ENCODE measurements around the gene MACROD2. TPM values are rescaled to one million over a fixed set of nuclear protein-coding genes. Genes with fewer than 3 reads are reported as not detected.

The MACROD2 gene
- total RNA-seq, 1 experiment from 2014 or later, result 3.7 TPM

- Histone ChIP-seq H3K4me1 (ENCODE audit: control insufficient read depth in 1 of 2, insufficient read depth in 2 of 2, low read length in 2 of 2) (no peaks in the 10 kb centered on the region), H3K9ac (ENCODE audit: low read length) (no peak overlapping the region), H3K9me3 (ENCODE audit: control insufficient read depth in 1 of 2, insufficient read depth in 1 of 2, low read depth in 1 of 2, low read length in 2 of 2) (no peaks in the 10 kb centered on the region), H3K79me2 (ENCODE audit: insufficient read depth, low read length) (no peaks in the 10 kb centered on the region), H3K4me3 (replicated peaks in 1 of 2; ENCODE audit: low read depth in 1 of 2, low read length in 2 of 2) (no peak overlapping the region), H3K9me2 (ENCODE audit: insufficient read depth) (no peaks in the 10 kb centered on the region), H3K36me3 (ENCODE audit: control insufficient read depth in 1 of 2, insufficient read depth in 2 of 2, low read length in 2 of 2) (no peaks in the 10 kb centered on the region), H3K27ac (ENCODE audit: low read depth, low read length) (no peak overlapping the region), H2AFZ (ENCODE audit: low read depth, low read length, poor library complexity, severe bottlenecking) (no peak overlapping the region), H3K4me2 (ENCODE audit: low read length) (no peak overlapping the region), H3K27me3 (ENCODE audit: insufficient read depth, low read length) (no peaks in the 10 kb centered on the region), H4K20me1 (ENCODE audit: insufficient read depth) (no peaks in the 10 kb centered on the region)
- TF ChIP-seq SP1 (IDR thresholded peaks at IDR 0.05; ENCODE audit: low read depth) (no peak), CBX3 (IDR thresholded peaks at IDR 0.05; ENCODE audit: low read depth) (no peak)
- no TSS peak for BruUV-seq (replicated peaks)
- no peak for ATAC-seq
- ChIA-PET POLR2A (no interaction called here), RAD21 (ENCODE audit: low non-redundant PET in 1 of 2, low total read pairs in 2 of 2, uncharacterized antibody in 2 of 2, unreplicated experiment in 2 of 2) (no interaction called here), CTCF (no interaction called here)
- intact Hi-C loops (cut with micrococcal nuclease), result no loop called here
- no peak for DNase-seq (ENCODE audit: low read depth, low spot score)
These were observed 35.7 kb downstream of the MACROD2 start for GRCh38 chr20:14030991-14031390.

- H3K4me2 ChIP-seq (ENCODE audit: low read length), result no peak overlapping the region
- no peaks in the 10 kb centered on the region for H3K36me3 ChIP-seq (ENCODE audit: control insufficient read depth in 1 of 2, insufficient read depth in 2 of 2, low read length in 2 of 2)
- TF ChIP-seq CBX3 (IDR thresholded peaks at IDR 0.05; ENCODE audit: low read depth) (no peak), ELF1 (IDR thresholded peaks at IDR 0.05; ENCODE audit: borderline replicate concordance, low read depth) (no peak), EZH2 (IDR thresholded peaks at IDR 0.05) (no peak), ZFX (IDR thresholded peaks at IDR 0.05) (no peak), POLR2AphosphoS5 (IDR thresholded peaks at IDR 0.05; ENCODE audit: low read depth, low read length) (no peak), JUND (IDR thresholded peaks at IDR 0.05) (no peak), REST (IDR thresholded peaks at IDR 0.05; ENCODE audit: low read depth) (no peak), FOSL1 (IDR thresholded peaks at IDR 0.05; ENCODE audit: low read depth) (no peak), ZNF274 (IDR thresholded peaks at IDR 0.05; ENCODE audit: low read depth, low read length) (no peak)
- TF ChIP-seq, protein P1, sequence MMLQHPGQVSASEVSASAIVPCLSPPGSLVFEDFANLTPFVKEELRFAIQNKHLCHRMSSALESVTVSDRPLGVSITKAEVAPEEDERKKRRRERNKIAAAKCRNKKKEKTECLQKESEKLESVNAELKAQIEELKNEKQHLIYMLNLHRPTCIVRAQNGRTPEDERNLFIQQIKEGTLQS (IDR thresholded peaks at IDR 0.05), result no peak
- no peaks in the 10 kb centered on the region for H4K20me1 ChIP-seq (ENCODE audit: insufficient read depth)
- no peaks in the 10 kb centered on the region for H3K9me3 ChIP-seq (ENCODE audit: control insufficient read depth in 1 of 2, insufficient read depth in 1 of 2, low read depth in 1 of 2, low read length in 2 of 2)
- ChIA-PET CTCF (no interaction called here), RAD21 (ENCODE audit: low non-redundant PET in 1 of 2, low total read pairs in 2 of 2, uncharacterized antibody in 2 of 2, unreplicated experiment in 2 of 2) (no interaction called here), POLR2A (no interaction called here)
- intact Hi-C loops (cut with micrococcal nuclease), result no loop called here
- no TSS peak for BruUV-seq (replicated peaks)
- H3K4me1 ChIP-seq (ENCODE audit: control insufficient read depth in 1 of 2, insufficient read depth in 2 of 2, low read length in 2 of 2), result no peaks in the 10 kb centered on the region
- no peaks in the 10 kb centered on the region for H3K79me2 ChIP-seq (ENCODE audit: insufficient read depth, low read length)
- ATAC-seq (no peak), DNase-seq (ENCODE audit: low read depth, low spot score) (no peak)
- no peaks in the 10 kb centered on the region for H3K27me3 ChIP-seq (ENCODE audit: insufficient read depth, low read length)
- no peak overlapping the region for H3K9ac ChIP-seq (ENCODE audit: low read length)
- no peak overlapping the region for H3K4me3 ChIP-seq (replicated peaks in 1 of 2; ENCODE audit: low read depth in 1 of 2, low read length in 2 of 2)
- no peaks in the 10 kb centered on the region for H3K9me2 ChIP-seq (ENCODE audit: insufficient read depth)
- no peak overlapping the region for H2AFZ ChIP-seq (ENCODE audit: low read depth, low read length, poor library complexity, severe bottlenecking)
- H3K27ac ChIP-seq (ENCODE audit: low read depth, low read length), result no peak overlapping the region
These were observed 38.0 kb downstream of the MACROD2 start for GRCh38 chr20:14033310-14033709.

Measured in HCT116 (cell line).